Stimulated activated CD8-positive, alpha-beta memory T cell treated with anti-CD3 and anti-CD28 coated beads, Interleukin-7, amount 100 ng/mL, for 1 hour (primary cell): ENCODE measurements around the gene RUNDC1.
"Not testable (repeated sequence)": the region's sequence is repeated elsewhere in the genome, so short reads cannot be mapped to it uniquely, and the experiment has no call there.

Source experiments
- DNase-seq, 2 donors: peaks; one replicate each; pipeline ENCODE4 v3.0.0-alpha.2; 2020; ENCODE audit warnings: low read depth in 2 of 2

The RUNDC1 gene

DNA sequence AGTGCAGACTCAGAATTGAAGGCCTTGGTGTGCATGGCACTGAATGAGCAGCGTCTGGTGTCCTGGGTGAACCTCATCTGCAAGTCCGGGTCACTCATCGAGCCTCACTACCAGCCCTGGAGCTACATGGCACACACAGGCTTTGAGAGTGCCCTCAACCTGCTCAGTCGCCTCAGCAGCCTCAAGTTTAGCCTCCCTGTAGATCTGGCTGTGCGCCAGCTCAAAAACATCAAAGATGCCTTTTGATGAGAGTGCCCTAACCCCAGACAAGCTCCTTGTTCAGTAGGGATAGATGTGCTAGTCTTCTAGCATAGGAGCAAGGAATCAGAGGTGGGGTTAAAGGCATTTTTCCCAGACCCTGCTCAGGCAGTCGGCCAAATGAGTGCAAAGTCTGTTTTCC is 11.1 kb downstream of the RUNDC1 start:
- DNase-seq: no peak

GRCh38 chr17:42992872-42993271 is 12.5 kb downstream of the RUNDC1 start:
- no peak for DNase-seq

DNA sequence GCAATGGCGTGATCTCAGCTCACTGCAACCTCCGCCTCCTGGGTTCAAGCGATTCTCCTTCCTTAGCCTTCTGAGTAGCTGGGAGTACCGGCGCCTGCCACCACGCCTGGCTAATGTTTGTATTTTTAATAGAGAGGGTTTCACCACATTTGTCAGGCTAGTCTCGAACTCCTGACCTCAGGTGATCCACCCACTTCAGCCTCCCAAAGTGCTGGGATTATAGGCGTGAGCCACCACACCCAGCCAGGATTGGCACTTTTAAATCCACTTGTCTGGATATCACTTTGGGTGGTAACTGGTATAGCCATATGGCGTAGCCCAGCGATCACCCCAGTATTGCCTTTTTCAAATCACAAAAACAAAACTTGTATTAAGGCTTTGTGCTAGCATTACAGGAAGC is 13.5 kb downstream of the RUNDC1 start:
- not testable (repeated sequence) for DNase-seq

- no peak for DNase-seq
Observed at GRCh38 chr17:42997390-42997983, 17.1 kb downstream of the RUNDC1 start.

DNA sequence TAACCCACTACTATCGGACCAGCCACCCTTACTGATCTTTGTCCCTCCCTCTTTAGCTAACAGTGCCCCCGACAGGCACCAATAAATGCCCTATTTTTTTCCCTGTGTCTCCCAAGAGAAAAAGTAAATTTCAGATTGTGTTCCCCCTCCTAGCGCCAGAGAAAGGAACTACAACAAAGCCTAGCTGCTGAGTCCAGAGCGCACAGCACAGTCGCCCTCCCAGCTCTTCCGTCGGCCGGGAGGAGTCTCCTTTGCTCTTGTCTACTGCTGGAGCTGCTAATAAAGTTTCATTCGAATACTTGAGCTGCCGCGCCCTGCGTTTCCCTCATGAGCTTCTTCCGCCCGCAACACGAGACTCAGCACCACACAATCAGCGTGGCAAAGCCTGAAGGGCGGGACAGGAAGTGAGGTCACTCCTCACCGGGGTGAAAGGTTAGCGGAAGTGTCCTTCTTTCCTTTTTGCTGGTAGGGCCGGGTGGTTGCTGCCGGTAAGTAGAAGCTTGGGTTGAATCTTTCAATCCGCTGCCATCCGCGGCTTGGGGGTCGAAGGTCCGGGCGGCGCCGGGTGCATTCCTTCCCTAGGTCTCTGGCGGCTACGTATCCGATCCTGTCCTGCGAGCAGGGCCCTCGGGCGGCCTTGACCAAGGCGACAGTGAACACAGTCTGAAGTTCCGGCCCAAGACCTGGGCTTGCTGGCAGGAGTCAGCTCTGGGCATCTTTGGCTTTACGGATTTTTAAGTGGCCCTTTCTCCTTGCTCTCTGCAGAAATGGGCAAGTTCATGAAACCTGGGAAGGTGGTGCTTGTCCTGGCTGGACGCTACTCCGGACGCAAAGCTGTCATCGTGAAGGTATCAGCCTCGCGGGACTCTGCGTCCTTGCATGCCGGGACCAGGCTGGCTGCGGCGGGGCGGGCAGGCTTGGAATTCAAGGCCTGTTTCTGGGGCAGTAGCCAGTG is 17.9 kb downstream of the RUNDC1 start, which contains the start of gene RPL27:
Gene RPL27, plus strand, starts transcription at position 436 of the 955 bp plus-strand sequence. Its CDS starts 332 bp downstream, at position 768.
- peak; percentile 95 to 97 for DNase-seq

GRCh38 chr17:42999003-42999525 is 18.7 kb downstream of the RUNDC1 start:
- DNase-seq: no peak

DNA sequence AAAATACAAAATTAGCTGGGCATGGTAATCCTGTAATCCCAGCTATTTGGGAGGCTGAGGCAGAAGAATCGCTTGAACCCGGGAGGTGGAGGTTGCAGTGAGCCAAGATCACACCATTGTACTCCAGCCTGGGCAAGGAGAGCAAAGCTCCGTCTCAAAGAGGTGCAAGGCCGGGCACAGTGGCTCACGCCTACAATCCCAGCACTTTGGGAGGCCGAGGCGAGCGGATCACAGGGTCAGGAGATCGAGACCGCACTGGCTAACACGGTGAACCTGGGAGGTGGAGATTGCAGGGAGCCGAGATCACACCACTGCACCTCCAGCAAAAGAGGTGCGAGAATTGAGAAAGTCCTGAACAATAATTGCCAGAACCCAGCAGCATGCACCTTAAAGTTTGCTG is 20.5 kb downstream of the RUNDC1 start:
- not testable (repeated sequence) for DNase-seq

DNA sequence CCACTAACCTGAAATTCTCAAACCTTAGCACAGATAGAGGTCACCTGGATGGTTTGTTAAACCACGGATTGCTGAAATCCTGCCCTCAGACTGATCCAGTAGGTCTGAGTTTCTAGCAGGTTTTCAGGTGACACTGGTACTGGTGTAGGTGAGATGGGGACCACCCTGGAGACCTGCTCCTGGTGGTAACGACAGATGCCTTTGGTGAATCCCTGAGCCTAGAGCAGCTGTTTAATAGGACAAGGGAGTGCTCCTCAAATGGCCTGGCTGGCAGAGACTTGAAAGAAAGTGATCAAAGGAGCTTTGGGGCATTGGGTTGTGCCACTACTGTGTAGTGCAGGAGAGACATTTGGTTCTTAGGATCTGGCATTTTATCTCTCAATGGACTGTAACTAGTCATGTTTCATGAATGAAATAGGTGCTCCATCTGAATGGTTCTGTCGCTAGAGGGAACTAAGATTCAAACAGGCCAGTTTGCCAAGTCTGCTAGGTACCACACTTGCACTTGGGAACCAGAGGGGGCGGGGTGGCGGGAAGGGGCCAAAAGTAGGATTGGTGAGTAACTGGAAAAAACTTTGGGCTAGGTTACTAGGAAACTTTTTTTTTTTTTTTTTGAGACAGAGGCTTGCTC is 23.3 kb downstream of the RUNDC1 start:
- DNase-seq: no peak

GRCh38 chr17:43006639-43007551 is 26.5 kb downstream of the RUNDC1 start, which contains the start of gene IFI35:
Gene IFI35 (plus strand): TSS chr17:43006784. CDS start chr17:43006948, 164 bp downstream.
- DNase-seq: peak; percentile 70 to 75

- no peak for DNase-seq
Observed at GRCh38 chr17:43010667-43011308, 30.4 kb downstream of the RUNDC1 start.

GRCh38 chr17:43011728-43012472 is 31.5 kb downstream of the RUNDC1 start:
- DNase-seq: no peak

GRCh38 chr17:43013296-43013695 is 32.9 kb downstream of the RUNDC1 start:
- no peak for DNase-seq

GRCh38 chr17:43014020-43014648 is 33.8 kb downstream of the RUNDC1 start:
- DNase-seq: no peak

GRCh38 chr17:43014649-43015542 is 34.5 kb downstream of the RUNDC1 start:
- no peak for DNase-seq

DNA sequence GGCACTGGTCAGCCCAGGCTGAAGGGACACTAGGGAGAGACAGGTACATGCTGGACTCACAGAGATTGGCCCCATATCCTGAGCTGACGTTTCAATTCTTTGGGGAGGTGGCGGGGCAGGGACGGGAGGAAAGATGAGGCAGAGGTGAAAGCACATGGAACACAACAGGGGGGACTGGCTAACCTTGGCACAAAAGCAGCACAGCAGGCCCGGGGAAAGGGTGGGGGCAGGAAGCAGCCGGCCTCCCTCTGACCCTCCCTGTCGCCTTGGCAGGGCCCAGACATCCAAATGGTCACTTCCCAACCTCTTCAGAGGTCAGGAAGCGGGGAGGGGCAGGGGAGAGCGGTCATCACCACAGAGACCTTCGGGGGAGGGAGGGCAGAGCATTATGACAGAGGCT is 35.2 kb downstream of the RUNDC1 start:
- DNase-seq: no peak

- DNase-seq: no peak
Observed at GRCh38 chr17:43016216-43016615, 35.9 kb downstream of the RUNDC1 start.

- DNase-seq: no peak
Observed at GRCh38 chr17:43018008-43018853, 37.9 kb downstream of the RUNDC1 start.
